ENCODE measurements around the gene GALM. TPM values are rescaled to one million over a fixed set of nuclear protein-coding genes. Genes with fewer than 3 reads are reported as not detected.
A peak's percentile ranks its signal among the peaks of the same experiment; 100 is the strongest.

GALM gene
- total RNA-seq (2014; rRNA removed; shearing (Covaris generic)): 5.3 and 8.2 TPM in 2 replicates

DNA sequence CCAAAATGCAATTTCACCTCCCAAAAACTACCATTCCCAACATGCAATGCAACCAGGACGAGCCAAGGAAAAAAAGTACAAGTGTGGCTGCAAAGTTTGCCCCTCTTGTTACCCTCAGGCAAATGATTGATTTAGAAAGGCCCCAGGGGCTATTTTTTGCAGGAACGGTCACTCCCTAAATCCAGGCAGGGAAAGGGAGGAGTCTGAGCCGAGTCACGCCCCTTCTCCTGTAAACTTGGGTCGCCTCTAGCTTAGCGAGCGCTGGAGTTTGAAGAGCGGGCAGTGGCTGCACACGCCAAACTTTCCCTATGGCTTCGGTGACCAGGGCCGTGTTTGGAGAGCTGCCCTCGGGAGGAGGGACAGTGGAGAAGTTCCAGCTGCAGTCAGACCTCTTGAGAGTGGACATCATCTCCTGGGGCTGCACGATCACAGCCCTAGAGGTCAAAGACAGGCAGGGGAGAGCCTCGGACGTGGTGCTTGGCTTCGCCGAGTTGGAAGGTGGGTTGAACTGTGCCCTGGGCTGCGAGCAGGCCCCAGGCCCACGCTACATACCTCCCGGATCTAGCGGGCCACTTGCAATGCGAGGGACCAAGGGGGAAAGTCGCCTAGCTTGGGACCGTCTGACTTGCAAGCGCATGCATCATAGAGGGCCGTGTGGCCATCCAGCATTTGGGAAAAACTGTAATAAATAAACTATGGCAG is at the start of gene GALM:
Gene GALM (plus strand): TSS at position 261 of the 702 bp plus-strand sequence. CDS start 48 bp downstream, at position 309.
- Histone ChIP-seq H3K36me3 (peaks cover 3% of the 10 kb centered on the region; the same call in 1 of the 2 replicates), H3K9me3 (replicated peaks) (no peaks in the 10 kb centered on the region), H3K4me3 (peak within 1 kb of the TSS; percentile 47), H3K27me3 (replicated peaks) (no peaks in the 10 kb centered on the region), H3K4me1 (replicated peaks) (peaks cover 8% of the 10 kb centered on the region), H3K27ac (peak within 1 kb of the TSS; percentile 21; the same call in 1 of the 2 replicates)
- peak; percentile 78 to 79 for DNase-seq (ENCODE audit: low read depth in 1 of 2, low spot score in 2 of 2)

DNA sequence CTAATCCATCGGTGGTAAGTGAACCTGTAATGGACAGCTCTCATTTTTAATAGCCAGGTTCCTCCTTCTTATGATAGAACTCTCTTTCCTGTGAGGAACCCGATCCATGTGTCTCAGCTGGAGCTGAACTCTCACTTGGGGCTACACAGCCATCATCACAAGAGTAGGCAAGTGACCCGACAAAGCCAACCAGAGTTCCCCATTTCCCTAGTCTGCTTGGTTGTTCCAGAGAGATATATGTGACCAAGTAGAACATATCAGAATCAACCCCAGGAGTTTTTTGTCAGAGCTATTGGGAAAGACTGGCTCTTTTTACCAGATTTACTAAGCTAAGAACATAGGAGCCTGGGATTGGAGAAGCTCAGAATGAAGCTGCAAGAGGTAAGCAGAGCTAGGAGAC is 48.6 kb upstream of the GALM start:
- DNase-seq (ENCODE audit: low read depth in 1 of 2, low spot score in 2 of 2): no peak
- Histone ChIP-seq H3K9me3 (replicated peaks) (peaks cover 4% of the 10 kb centered on the region; the same call in 1 of the 2 replicates), H3K4me1 (replicated peaks) (peaks cover 12% of the 10 kb centered on the region), H3K27me3 (replicated peaks) (no peaks in the 10 kb centered on the region), H3K36me3 (no peaks in the 10 kb centered on the region), H3K27ac (no peak overlapping the region), H3K4me3 (no peak overlapping the region)

DNA sequence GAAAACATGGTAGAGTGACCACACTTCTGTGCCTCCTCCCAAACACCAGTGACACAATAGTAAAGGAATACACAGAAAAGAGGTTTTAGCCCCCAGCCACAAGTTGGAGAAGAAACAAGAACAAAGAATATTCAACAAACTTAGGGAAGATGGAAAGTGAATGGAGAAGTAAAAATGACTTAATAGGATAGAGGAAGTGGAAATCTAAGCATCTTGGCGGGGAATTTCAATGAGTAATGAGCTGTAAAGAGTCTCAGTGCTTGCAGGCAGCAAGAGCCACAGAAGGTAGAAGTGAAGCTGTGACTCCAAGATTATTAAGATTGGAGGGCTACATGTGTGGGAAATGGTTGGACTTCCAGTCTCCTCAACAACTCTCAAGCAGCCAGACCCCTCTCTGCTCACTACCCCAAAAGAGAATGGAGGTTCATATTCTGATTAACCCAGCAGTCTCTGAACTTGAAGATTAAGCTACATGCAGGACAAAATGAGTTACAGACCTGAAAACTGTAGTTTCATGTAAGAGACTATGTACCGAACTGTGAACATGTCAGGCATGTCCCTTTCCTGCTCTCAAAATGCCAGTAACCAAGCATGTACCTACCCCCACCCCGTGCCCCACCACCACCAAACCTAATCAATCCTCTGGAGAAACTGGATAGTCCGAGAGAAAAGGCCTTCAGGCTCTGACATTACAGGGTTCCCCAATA is 46.3 kb upstream of the GALM start:
- Histone ChIP-seq H3K9me3 (replicated peaks) (peaks cover 4% of the 10 kb centered on the region; the same call in 1 of the 2 replicates), H3K27ac (no peak overlapping the region), H3K27me3 (replicated peaks) (no peaks in the 10 kb centered on the region), H3K4me3 (no peak overlapping the region), H3K36me3 (no peaks in the 10 kb centered on the region), H3K4me1 (replicated peaks) (peaks cover 12% of the 10 kb centered on the region)
- DNase-seq (ENCODE audit: low read depth in 1 of 2, low spot score in 2 of 2): no peak

DNA sequence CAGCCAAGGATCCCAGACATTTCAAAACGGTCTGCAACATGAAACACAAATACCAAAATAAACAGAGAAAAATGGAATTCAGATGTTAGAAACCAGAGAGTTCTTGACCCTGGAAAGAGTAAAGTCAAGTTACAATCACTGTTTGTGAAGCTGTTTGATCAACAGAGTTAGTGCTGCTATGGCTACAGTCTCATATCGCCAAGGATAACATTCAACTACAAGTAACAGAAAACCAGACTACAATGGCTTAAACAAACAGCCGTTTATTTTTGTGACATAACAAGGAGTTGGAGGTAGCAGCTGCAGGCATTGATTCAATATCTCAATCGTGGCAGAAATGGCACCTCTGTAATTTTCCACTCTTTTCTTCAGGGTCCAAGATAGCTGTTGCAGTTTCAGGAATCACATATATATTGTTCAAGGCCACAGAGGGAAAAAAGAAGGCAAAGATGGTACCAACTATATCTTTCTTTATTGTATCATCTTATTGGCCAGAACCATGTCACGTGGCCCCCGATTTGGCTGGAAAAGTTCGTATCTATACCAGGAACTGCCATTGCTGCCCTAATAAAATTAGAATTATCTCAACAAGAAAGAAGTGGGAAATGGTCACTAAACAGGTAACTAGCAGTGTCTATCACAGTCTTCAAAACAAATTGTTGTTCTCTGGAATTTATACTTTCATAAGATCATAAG is 45.5 kb upstream of the GALM start:
- no peaks in the 10 kb centered on the region for H3K36me3 ChIP-seq
- peaks cover 4% of the 10 kb centered on the region; the same call in 1 of the 2 replicates for H3K9me3 ChIP-seq (replicated peaks)
- H3K27me3 ChIP-seq (replicated peaks): no peaks in the 10 kb centered on the region
- H3K27ac ChIP-seq: peak overlapping the region; percentile 23; the same call in 1 of the 2 replicates
- peaks cover 12% of the 10 kb centered on the region for H3K4me1 ChIP-seq (replicated peaks)
- DNase-seq (ENCODE audit: low read depth in 1 of 2, low spot score in 2 of 2): peak in 1 of 2 experiments; percentile 28
- H3K4me3 ChIP-seq: no peak overlapping the region

DNA sequence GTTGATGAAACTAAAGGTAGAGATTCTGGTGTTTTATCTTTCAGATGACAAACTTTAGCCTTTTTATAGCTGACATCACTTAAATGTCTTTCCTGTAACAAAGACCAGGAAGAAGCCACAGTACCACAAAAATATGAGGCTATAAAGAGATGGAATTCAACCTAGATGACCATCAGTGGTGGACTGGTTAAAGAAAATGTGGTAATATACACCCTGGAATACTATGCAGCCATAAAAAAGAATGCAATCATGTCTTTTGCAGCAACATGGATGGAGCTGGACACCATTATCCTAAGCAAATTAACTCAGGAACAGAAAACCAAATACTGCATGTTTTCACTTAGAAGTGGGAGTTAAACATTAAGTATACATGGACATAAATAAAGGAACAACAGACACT is 44.9 kb upstream of the GALM start:
- H3K4me1 ChIP-seq (replicated peaks): peaks cover 12% of the 10 kb centered on the region
- H3K27me3 ChIP-seq (replicated peaks): no peaks in the 10 kb centered on the region
- no peak overlapping the region for H3K4me3 ChIP-seq
- H3K9me3 ChIP-seq (replicated peaks): peaks cover 4% of the 10 kb centered on the region; the same call in 1 of the 2 replicates
- H3K27ac ChIP-seq: no peak overlapping the region
- no peak for DNase-seq (ENCODE audit: low read depth in 1 of 2, low spot score in 2 of 2)
- no peaks in the 10 kb centered on the region for H3K36me3 ChIP-seq

DNA sequence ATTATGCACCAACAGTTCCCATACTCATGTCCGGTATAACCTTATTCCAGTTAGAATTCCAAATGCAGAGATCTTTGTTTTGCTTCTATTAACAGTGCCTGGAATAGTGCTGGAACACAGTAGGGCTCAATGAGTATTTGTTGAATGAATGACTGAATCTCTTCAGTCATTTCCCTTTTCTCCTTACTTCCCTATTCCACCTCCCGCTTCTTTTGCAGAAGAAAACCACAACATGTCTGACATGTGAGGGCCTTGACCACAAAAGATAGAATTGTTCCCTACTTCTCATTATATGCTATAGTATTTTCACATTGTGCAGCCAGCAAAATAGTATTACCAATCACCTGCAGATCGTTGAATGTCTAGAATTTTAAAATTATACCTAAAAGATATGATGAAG is 43.7 kb upstream of the GALM start:
- Histone ChIP-seq H3K27ac (no peak overlapping the region), H3K27me3 (replicated peaks) (no peaks in the 10 kb centered on the region), H3K4me3 (no peak overlapping the region), H3K4me1 (replicated peaks) (peaks cover 12% of the 10 kb centered on the region), H3K36me3 (no peaks in the 10 kb centered on the region), H3K9me3 (replicated peaks) (peaks cover 4% of the 10 kb centered on the region; the same call in 1 of the 2 replicates)
- no peak for DNase-seq (ENCODE audit: low read depth in 1 of 2, low spot score in 2 of 2)

DNA sequence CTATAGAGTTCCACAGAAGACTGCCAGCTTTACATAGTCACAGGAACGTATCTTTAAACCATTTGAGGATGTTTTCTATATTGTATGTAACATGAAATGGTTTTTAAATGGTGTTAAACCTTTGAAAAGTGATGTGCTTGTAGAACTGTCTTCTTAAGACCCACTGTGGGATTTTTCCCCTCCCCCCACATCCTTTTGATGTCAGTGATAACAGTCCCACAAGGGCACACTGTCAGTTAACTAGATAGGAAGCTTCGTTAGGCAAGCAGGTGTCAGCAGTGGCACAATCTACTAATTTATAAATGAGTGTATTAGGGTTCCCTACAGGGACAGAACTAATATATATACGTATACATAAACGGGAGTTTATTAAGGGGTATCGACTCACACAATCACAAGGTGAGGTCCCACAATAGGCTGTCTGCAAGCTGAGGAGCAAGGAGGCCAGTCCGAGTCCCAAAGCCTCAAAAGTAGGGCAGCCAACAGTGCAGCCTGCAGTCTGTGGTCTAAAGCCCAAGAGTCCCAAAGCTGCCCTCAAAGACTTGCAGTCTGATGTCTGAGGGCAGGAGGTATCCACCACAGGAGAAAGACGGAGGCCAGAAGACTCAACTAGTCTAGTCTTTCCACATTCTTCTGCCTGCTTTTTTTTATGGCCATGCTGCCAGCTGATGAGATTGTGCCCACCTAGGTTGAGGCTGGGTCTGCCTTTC is 39.4 kb upstream of the GALM start:
- Histone ChIP-seq H3K27me3 (replicated peaks) (no peaks in the 10 kb centered on the region), H3K36me3 (no peaks in the 10 kb centered on the region), H3K4me3 (no peak overlapping the region), H3K4me1 (replicated peaks) (no peaks in the 10 kb centered on the region), H3K27ac (no peak overlapping the region), H3K9me3 (replicated peaks) (no peaks in the 10 kb centered on the region)
- no peak for DNase-seq (ENCODE audit: low read depth in 1 of 2, low spot score in 2 of 2)

DNA sequence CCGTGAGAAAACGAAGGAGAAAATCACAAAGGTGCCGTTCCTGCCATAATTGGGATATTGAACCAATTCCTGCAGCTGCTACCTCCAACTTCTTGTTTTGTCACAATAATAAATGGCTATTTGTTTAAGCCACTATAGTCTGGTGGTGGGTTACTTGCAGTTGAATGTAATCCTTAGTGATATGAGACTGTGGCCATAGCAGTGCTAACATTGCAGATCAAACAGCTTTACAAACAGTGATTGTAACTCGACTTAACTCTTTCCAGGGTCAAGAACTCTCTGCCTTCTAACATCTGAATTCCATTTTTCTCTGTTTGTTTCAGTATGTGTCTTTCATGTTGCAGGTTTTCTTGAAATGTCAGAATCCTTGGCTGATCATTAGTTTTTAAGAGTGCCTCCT is 38.5 kb upstream of the GALM start:
- no peaks in the 10 kb centered on the region for H3K27me3 ChIP-seq (replicated peaks)
- no peaks in the 10 kb centered on the region for H3K9me3 ChIP-seq (replicated peaks)
- H3K36me3 ChIP-seq: no peaks in the 10 kb centered on the region
- no peaks in the 10 kb centered on the region for H3K4me1 ChIP-seq (replicated peaks)
- no peak for DNase-seq (ENCODE audit: low read depth in 1 of 2, low spot score in 2 of 2)
- no peak overlapping the region for H3K4me3 ChIP-seq
- no peak overlapping the region for H3K27ac ChIP-seq

DNA sequence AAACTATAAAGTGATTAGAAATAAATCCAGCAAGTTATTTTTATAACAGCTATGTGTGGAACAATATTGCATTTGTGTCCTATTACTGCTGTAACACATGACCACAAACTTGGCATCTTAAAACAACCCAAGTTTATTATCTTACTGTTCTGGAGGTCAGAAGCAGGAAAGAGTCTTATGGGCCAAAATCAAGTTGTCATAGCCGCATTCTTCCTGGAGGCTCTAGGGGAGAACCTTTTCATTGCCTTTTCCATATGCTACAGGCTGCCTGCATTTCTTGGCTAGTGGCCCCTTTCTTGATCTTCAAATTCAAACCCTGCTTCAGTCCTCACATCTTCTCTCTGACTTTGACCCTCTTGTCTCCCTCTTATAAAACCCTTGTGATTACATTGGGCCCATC is 36.2 kb upstream of the GALM start:
- no peaks in the 10 kb centered on the region for H3K27me3 ChIP-seq (replicated peaks)
- no peak overlapping the region for H3K27ac ChIP-seq
- peak in 1 of 2 experiments; percentile 3 for DNase-seq (ENCODE audit: low read depth in 1 of 2, low spot score in 2 of 2)
- H3K4me1 ChIP-seq (replicated peaks): no peaks in the 10 kb centered on the region
- no peaks in the 10 kb centered on the region for H3K9me3 ChIP-seq (replicated peaks)
- H3K36me3 ChIP-seq: no peaks in the 10 kb centered on the region
- no peak overlapping the region for H3K4me3 ChIP-seq

DNA sequence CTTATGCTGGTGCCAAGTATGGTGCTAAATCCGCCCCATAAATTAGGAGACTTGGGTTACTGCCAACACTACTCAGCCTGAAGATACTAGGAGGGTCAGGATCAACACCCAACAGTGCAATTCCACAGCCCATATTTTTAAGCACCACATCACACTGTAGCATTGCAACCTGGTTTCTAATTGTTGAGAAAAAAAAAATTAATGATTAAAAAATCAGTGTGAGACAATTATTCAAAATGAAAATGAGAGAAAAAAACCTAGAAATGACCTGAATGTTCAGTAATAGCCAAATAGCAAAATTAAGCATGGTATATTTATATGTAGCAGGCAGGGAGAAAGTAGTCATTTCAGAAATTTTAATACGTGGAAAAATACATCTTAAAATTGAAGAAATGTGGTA is 33.9 kb upstream of the GALM start:
- DNase-seq (ENCODE audit: low read depth in 1 of 2, low spot score in 2 of 2): peak in 1 of 2 experiments; percentile 4
- no peaks in the 10 kb centered on the region for H3K4me1 ChIP-seq (replicated peaks)
- H3K36me3 ChIP-seq: no peaks in the 10 kb centered on the region
- H3K4me3 ChIP-seq: no peak overlapping the region
- no peaks in the 10 kb centered on the region for H3K27me3 ChIP-seq (replicated peaks)
- no peaks in the 10 kb centered on the region for H3K9me3 ChIP-seq (replicated peaks)
- H3K27ac ChIP-seq: no peak overlapping the region

DNA sequence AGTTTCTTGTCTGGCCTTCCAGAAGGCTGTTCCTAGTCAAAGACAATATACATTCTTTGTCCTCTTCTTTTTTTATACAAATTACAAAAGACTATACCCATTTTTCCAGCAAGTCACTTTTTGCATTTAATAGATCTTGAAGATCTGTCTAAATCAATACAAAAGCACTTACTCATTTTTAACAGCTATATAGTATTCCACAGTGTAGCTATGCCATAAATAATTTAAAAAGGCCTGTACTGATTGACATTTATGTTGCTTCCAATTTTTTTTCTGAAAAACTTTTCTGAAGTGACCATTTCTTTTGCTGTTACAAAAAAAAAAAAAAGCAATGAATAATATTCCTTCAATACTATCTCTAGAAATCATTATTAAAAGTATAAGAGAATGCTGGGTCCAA is 32.9 kb upstream of the GALM start:
- H3K27ac ChIP-seq: no peak overlapping the region
- no peaks in the 10 kb centered on the region for H3K9me3 ChIP-seq (replicated peaks)
- no peak for DNase-seq (ENCODE audit: low read depth in 1 of 2, low spot score in 2 of 2)
- no peaks in the 10 kb centered on the region for H3K4me1 ChIP-seq (replicated peaks)
- no peaks in the 10 kb centered on the region for H3K36me3 ChIP-seq
- no peaks in the 10 kb centered on the region for H3K27me3 ChIP-seq (replicated peaks)
- no peak overlapping the region for H3K4me3 ChIP-seq

DNA sequence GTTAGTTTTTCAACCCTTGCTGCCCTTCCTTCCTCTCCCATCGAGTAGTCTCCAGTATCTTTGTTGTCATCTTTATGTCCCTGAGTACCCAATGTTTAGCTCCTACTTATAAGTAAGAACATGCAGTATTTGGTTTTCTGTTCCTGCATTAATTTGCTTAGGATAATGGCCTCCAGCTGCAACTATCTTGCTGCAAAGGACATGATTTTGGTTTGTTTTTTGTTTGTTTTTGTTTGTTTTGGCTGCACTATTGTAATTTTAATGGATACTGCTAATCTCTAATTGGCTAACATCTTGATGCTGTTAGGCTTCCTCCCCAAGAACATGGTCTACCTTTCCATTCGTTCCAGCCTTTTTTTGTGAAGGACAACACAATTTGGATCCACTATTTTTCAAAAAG is 32.0 kb upstream of the GALM start:
- Histone ChIP-seq H3K36me3 (no peaks in the 10 kb centered on the region), H3K27me3 (replicated peaks) (no peaks in the 10 kb centered on the region; the same call in 1 of the 2 replicates), H3K4me1 (replicated peaks) (no peaks in the 10 kb centered on the region), H3K4me3 (no peak overlapping the region), H3K9me3 (replicated peaks) (no peaks in the 10 kb centered on the region), H3K27ac (no peak overlapping the region)
- DNase-seq (ENCODE audit: low read depth in 1 of 2, low spot score in 2 of 2): no peak

DNA sequence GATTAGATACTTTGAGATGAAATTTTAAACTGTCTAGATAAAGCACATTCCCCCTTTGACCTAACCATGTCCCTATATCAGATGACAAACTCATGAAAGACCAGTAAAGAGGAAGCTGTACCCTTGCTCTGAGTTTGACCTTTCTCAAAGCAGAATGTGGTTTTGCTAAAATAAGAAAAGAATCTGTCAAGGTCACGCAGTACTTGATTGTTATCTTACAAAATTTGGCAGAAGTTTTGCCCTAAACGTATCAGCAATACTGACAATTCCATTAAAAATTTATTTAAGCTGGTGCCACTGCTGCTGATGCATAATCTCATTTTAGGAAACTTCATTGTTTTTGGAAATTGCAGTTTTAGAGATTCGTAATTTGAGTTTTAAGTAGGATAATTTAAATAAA is 31.2 kb upstream of the GALM start:
- Histone ChIP-seq H3K4me1 (replicated peaks) (no peaks in the 10 kb centered on the region), H3K27me3 (replicated peaks) (no peaks in the 10 kb centered on the region; the same call in 1 of the 2 replicates), H3K27ac (no peak overlapping the region), H3K9me3 (replicated peaks) (no peaks in the 10 kb centered on the region), H3K4me3 (no peak overlapping the region), H3K36me3 (no peaks in the 10 kb centered on the region)
- DNase-seq (ENCODE audit: low read depth in 1 of 2, low spot score in 2 of 2): no peak
